Activated T-helper 17 cell treated with anti-CD3 and anti-CD28 coated beads, Interleukin-2, amount 50 U/mL, for 72 hours (primary cell): ENCODE measurements around the gene IZUMO1. TPM values are rescaled to one million over a fixed set of nuclear protein-coding genes. Genes with fewer than 3 reads are reported as not detected.

ENCODE experiments used
- ATAC-seq: fragments of 150-1000 bp; cut with Tn5 transposase; replicated peaks from 2 replicates; pipeline ENCODE4 v1.10.0; 2021; ENCODE audit warnings: mild to moderate bottlenecking, moderate library complexity
- H3K27ac Mint-ChIP-seq: one replicate; pipeline ENCODE4 v1.8.0; 2022; ENCODE audit warnings: mixed read lengths
- H3K27me3 Mint-ChIP-seq: one replicate; pipeline ENCODE4 v1.8.0; 2022; ENCODE audit warnings: mixed read lengths
- H3K36me3 Mint-ChIP-seq: one replicate; pipeline ENCODE4 v1.8.0; 2022; ENCODE audit warnings: low read depth, mild to moderate bottlenecking, mixed read lengths
- H3K4me1 Mint-ChIP-seq: one replicate; pipeline ENCODE4 v1.8.0; 2022; ENCODE audit warnings: mixed read lengths
- H3K4me3 Mint-ChIP-seq: one replicate; pipeline ENCODE4 v1.8.0; 2022; ENCODE audit warnings: mild to moderate bottlenecking, mixed read lengths
- H3K9me3 Mint-ChIP-seq: one replicate; pipeline ENCODE4 v1.8.0; 2022; ENCODE audit warnings: mixed read lengths
- total RNA-seq, 2 donors: library from RNA; stranded (reverse); gene quantifications; one replicate each; pipeline ENCODE4 v1.2.3, GENCODE V29; 2022

Gene IZUMO1
- total RNA-seq, 2 donors from 2014 or later: not detected

DNA sequence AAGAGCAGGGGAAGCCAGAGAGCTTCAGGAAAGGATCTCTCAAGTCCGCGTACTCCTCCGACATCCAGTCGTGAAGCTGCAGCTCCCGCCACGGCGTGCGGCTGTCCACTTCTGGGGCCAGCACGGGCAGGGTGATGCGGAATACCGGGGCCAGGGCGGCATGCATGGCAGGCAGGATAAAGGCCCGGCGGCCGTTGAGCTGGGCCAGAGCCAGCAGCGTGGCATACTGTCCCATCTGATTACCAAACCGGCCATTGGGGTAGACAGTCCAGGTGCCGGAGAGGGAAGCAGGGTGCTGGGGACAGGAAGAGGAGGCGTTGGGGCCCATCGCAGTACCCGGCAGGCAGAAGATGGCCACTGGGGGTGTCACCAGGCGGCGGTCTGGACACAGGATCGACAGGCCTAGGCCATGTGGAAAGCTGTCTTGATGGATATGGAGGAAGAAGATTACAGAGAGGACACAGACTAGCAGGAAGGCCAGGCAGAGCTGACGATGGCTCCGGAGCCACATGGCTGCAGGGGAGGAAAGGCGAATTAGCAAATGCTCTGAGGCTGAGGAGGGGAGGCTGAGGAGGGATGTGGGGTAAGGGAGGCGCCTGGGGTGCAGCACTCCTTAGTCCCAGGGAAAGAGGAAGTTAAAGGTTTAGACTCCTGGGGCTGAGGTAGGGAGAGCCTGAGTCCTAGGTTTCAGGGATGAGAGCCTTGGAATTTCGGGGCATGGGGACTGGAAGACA is 4.2 kb upstream of the IZUMO1 start:
- peak overlapping the region; percentile 14 for H3K4me3 Mint-ChIP-seq
- peaks cover 13% of the 10 kb centered on the region for H3K4me1 Mint-ChIP-seq
- ATAC-seq: no peak
- peaks cover 15% of the 10 kb centered on the region for H3K27me3 Mint-ChIP-seq
- no peaks in the 10 kb centered on the region for H3K9me3 Mint-ChIP-seq
- no peaks in the 10 kb centered on the region for H3K36me3 Mint-ChIP-seq
- no peak overlapping the region for H3K27ac Mint-ChIP-seq

DNA sequence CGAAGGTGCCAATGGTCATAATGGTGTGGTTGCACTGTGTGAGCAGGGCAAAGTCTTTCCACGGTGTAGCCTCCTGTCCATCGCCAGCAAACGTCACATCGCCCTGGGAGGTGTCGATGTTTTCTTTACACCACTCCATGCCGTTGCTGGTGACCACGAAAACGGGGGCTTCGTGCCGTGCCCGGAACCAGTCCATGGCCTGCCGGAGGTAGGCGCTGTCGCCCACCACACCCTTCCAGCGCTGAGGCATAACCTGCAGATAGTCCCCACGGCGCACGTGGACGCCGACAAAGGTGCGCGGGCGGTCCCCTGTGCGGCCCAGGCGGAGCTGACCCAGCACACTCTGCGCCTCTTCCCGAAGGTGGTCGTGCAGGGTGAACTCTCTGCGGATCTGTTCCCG is 3.6 kb upstream of the IZUMO1 start:
- Mint-ChIP-seq H3K36me3 (no peaks in the 10 kb centered on the region), H3K4me3 (no peak overlapping the region), H3K9me3 (no peaks in the 10 kb centered on the region), H3K27me3 (peaks cover 15% of the 10 kb centered on the region), H3K4me1 (peaks cover 14% of the 10 kb centered on the region), H3K27ac (no peak overlapping the region)
- ATAC-seq: no peak

DNA sequence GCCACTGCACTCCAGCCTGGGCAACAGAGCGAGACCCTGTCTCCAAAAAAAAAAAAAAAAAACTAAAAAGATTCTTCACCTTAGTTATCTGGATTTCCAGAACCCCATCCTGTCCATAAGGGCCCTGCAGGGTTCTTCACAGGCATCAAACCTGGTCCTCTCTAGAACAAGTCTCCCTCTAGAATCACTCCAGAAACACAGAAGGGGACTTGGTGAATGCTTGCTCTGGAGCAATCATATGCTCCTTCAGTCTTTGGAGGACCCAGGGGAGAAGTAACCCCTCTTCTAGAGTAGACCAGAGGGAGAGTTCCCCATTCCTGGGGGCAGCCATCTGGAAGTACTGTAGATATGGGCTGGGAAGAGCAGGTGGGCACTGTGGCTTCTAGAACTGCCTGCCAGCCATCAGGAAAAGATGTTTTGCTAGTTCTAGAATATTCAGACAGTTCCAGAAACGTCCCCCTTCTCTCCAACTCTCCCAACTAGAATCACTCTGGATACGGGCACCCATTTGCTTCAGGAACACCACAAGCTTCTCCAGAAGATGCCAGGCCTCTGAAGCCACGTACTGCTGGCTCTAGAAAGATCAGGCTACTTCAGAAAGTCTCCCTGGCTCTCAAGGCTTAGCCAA is 3.0 kb upstream of the IZUMO1 start:
- ATAC-seq: no peak
- no peaks in the 10 kb centered on the region for H3K9me3 Mint-ChIP-seq

DNA sequence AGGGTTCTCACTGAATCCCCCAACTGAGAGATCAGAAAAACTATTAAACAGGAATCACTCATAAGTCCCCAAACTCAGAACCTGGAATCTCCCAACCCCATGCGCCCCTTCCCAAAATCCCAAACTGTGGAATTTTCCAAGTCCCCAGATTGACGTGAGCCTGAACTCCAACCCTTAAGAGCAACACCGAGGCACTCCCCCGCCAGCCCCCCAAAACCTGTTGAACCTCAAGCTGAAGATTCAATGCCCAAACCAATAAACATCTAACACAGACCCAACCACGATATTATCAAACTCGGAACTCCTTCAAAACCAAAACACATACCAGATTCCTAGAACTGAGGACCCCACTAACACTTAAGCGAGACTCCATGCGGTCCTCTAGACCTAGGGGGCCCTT is 599 bp downstream of the IZUMO1 start:
- Mint-ChIP-seq H3K27ac (no peak overlapping the region), H3K27me3 (peaks cover 5% of the 10 kb centered on the region), H3K4me3 (peak overlapping the region; percentile 57), H3K36me3 (no peaks in the 10 kb centered on the region), H3K9me3 (no peaks in the 10 kb centered on the region), H3K4me1 (peaks cover 6% of the 10 kb centered on the region)
- ATAC-seq: no peak

More for the DNA sequence above, 3.0 kb upstream of the IZUMO1 start:
- Mint-ChIP-seq H3K4me1 (peaks cover 14% of the 10 kb centered on the region), H3K36me3 (no peaks in the 10 kb centered on the region), H3K4me3 (no peak overlapping the region), H3K27me3 (peaks cover 15% of the 10 kb centered on the region), H3K27ac (no peak overlapping the region)

DNA sequence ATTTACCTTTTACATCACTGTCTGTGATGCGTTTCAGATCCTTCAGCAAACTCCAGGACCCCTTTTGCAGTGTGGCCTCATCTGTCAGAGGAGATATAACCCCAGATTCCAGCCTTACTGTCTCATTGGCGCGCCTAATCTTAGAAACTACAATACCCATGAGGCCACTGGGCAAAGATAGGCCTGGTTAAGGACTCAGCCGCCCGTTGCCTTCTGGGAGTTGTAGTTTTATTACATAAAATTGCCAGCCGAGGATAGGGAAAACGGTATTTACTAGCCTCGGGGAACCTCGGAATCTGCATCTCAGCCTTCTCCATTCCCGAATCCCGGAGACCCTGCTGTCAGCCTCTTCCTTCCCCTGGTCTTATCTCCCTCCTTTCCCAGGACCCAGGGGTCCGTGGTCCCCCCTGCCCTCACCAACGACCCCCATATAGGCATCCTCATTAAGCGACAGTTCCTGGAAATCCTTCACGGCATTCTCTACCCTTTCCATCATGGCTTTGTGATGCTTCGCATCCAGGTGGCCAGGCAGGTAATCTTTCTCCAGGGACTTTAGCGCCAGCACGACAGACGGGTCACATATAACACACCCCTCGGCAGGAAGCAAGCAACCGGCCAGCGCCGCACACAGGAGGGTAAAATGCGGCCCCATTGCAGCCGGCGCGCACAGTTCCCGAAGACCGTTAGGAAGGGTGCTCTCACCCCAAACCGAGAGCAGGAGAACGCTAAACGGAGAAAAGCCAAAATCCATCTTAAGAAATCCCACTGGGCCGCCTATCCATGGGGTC is 1.3 kb downstream of the IZUMO1 start:
- peak overlapping the region; percentile 57 for H3K4me3 Mint-ChIP-seq
- no peaks in the 10 kb centered on the region for H3K9me3 Mint-ChIP-seq
- H3K4me1 Mint-ChIP-seq: peaks cover 6% of the 10 kb centered on the region
- H3K36me3 Mint-ChIP-seq: no peaks in the 10 kb centered on the region
- no peak overlapping the region for H3K27ac Mint-ChIP-seq
- ATAC-seq: peak; percentile 68
- peaks cover 5% of the 10 kb centered on the region for H3K27me3 Mint-ChIP-seq

DNA sequence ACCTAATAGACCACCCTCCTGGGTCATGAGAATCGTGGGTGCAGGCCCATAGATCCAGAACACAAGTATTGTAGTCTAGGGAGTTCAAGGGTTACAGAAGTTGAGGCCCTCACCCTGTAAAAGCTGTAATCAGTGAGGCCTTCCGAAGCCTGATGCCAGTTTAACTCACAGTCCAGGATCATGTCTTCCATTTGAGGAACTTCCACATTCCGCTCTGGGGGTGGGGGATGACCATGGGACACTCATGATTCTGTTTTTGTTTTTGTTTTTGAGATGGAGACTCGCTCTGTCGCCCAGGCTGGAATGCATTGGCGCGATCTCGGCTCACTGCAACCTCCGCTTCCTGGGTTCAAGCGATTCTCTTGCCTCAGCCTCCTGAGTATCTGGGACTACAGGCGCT is 4.6 kb downstream of the IZUMO1 start:
- Mint-ChIP-seq H3K27me3 (peaks cover 5% of the 10 kb centered on the region), H3K9me3 (no peaks in the 10 kb centered on the region), H3K27ac (no peak overlapping the region), H3K4me3 (no peak overlapping the region), H3K36me3 (no peaks in the 10 kb centered on the region), H3K4me1 (peaks cover 10% of the 10 kb centered on the region)
- ATAC-seq: no peak

DNA sequence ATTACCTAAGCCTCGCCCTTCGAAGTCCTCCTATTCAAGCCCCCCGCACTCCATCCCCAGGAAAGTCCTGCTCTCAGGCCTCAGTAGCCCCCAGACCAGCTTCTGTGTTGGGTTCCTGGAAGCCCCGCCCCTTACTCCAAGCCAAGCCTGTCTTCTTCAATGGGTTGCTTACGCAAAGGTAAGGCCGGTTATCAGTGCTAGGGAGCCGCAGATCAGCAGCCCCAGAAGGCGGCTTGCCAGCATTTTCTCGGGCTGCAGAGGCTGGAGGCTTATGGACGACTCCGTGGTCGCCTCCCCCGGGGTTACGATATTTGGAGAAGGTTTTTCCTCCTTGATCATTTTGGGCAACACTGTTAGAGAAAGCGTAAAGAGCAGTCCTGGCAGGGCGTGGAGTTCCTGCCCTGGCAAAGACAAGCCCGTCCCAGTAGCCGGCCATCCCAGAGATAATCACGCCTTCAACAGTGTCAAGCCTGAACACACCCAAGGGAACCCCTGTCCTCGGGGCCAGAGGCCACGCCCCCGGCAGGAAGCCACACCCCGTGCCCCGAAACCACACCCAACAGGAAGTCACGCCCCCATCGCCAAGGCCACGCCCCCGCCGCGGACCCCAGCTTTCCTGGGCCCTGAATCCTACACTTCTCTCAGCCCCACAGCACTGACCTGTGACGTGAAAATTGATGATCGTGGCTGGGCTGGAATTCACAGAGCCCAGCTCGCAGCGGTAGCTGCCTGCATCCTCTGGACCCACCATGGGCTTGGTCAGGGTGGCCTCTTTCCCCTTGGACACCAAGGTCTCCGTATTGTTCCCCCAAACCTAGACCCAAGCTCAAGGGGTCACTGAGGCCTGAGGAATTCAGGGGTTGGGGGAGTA is 5.3 kb downstream of the IZUMO1 start:
- peaks cover 4% of the 10 kb centered on the region for H3K27me3 Mint-ChIP-seq
- no peak overlapping the region for H3K27ac Mint-ChIP-seq
- no peak overlapping the region for H3K4me3 Mint-ChIP-seq
- H3K4me1 Mint-ChIP-seq: peaks cover 9% of the 10 kb centered on the region
- no peak for ATAC-seq
- H3K36me3 Mint-ChIP-seq: no peaks in the 10 kb centered on the region
- H3K9me3 Mint-ChIP-seq: no peaks in the 10 kb centered on the region

DNA sequence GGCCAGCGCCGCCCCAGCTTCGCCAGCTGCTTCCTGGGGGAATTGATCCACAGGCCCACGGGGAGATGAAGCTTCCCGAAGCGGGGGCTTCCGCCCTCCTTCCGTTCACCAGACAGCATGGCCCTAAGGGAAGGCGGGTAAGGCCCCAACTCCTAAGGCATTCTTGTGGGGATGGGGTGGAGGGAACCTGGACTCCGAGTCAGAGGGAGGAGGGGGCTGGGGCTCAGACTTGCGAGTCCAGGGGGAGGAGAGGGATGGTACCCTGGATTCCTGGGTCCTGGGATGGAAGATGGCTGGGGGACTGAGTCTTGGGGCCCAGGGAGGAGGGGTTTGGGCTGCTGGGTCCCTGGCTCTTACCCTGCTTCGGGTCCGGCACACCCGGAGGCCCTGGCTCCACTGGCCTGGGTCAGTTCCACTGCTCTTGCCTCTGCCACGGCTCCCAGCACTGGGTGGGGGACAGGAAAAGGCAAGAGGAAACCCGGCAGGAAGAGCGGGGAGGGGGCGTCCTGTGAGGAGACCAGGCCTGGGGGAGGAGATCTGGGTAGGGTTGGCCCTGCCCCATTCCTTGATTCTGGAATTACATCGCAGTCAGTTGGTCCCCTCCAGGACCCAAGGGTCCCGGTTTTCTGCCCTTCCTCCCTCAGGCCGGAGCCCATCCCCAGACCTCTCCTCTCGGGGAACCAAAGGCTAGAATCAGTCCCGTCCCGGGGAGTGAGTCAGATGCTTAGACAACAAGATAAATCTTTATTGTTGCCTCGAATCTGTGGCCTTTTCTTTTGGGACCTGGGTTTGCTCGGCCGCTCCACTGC is 6.3 kb downstream of the IZUMO1 start, which contains the start of gene RASIP1:
RASIP1 (minus strand) TSS at position 447 of the 809 bp plus-strand sequence; CDS start at position 119, 328 bp downstream.
- H3K27ac Mint-ChIP-seq: no peak within 1 kb of the TSS
- H3K9me3 Mint-ChIP-seq: no peaks in the 10 kb centered on the region
- no peak for ATAC-seq
- H3K4me1 Mint-ChIP-seq: peaks cover 4% of the 10 kb centered on the region
- no peaks in the 10 kb centered on the region for H3K27me3 Mint-ChIP-seq
- peak within 1 kb of the TSS; percentile 13 for H3K4me3 Mint-ChIP-seq
- no peaks in the 10 kb centered on the region for H3K36me3 Mint-ChIP-seq

DNA sequence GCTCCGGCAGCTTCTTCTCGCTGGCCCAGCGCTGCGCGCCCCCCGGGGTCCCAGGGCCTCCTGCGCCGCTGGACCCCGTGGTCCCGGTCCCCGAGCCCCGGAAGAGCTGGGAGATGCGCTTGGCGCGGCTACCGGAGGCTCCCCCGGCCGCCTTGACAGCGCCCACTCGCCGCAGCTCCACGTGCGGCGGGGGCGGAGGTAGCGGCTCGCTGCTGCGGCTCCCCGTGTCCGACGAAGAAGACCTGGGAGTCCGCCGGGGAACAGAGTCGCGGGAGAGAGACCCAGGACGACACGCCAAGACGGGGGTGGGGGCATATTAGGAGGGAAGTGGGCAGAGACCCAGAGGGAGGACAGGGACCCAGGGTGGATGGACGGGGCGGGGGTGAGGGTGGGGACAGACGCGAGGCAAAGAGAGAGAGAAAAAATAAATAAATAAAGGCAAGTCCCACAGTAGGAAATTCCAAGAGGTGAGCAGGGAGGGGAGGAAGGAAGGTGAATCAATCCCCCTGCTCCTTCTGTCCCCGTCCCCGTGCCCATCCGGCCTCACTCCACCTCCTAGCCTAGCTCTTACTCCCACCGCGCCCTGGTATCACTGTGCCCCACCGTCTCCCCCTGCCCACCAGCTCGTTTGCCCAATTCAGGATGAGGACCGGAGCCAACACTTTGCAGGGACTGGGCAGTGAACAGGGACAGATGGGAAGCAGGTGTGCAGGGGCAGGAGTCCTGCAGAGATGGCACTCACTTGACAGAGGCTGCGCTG is 7.1 kb downstream of the IZUMO1 start:
- Mint-ChIP-seq H3K4me3 (peak overlapping the region; percentile 13), H3K4me1 (peaks cover 4% of the 10 kb centered on the region)

DNA sequence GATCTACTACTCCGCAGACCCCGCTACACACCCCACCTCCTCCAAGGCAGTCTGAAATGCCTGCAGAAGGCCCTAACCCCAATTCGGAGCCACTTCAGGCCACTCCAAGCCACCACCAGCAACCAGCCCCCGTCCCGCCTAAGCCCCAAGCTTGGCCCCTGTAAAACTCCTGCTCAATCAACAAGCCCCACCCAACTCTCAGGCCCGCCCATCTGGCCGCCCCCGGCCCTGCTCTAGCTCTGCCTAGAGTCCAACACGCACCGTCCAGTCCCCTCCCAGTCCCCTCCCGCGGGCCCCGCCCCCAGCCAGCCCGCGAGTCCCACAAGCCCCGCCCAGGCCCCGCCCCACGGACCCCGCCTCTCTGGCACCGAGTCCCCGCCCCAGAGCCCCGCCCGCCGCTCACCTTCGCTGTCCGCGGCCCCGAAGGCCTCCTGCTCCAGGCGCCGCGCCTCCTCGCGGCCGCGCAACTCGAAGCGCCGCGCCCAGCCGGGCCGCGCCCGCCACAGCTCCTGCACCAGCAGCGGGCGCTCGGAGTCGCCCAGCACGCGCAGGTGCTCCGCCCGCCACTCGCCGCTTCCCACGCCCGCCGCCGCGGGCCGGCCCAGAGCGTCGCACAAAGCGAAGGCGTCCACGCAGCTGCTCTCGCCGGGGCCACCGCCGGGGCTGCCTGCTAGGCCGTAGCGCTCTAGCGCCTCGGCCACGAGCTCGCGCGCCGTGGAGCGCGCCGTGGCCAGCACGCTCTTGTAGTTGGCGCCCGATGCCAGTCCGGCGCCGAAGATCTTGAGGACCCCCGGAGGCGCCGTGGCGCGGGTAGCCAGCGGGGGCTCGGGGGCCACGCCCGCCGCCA is 7.9 kb downstream of the IZUMO1 start:
- ATAC-seq: peak; percentile 95
- no peak overlapping the region for H3K27ac Mint-ChIP-seq

More for the DNA sequence above, 7.1 kb downstream of the IZUMO1 start:
- no peaks in the 10 kb centered on the region for H3K36me3 Mint-ChIP-seq
- no peaks in the 10 kb centered on the region for H3K9me3 Mint-ChIP-seq
- ATAC-seq: no peak
- no peak overlapping the region for H3K27ac Mint-ChIP-seq
- no peaks in the 10 kb centered on the region for H3K27me3 Mint-ChIP-seq

DNA sequence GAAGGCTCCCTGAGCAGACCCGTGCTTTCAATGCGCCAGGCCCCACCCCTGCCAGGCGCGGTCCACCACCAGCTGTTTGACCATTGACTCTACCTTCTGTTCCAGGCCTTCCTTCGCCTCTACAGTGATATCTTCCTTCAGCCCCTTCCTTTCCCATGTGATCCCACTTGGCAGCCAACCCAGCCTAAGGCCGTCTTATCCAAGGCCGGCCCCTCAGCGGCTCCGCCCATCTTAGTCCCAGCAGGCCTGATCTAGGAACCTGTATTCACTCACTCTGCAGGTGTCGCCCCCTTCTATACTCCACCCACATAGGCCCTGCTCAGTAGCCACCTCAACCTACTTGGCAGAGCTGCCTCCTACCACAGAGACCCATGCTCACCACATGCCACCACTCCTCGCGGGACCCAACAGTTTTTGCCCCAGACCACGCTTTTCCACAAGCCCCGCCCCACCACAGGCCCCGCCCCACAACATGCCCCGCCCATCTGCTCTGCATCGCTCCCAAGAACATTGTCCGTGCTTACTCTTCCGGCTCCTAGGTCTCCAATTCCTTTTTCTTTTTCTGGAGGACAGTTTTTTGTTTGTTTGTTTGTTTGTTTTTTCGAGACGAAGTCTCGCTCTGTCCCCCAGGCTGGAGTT is 9.2 kb downstream of the IZUMO1 start:
- ATAC-seq: no peak
- Mint-ChIP-seq H3K27ac (no peak overlapping the region), H3K4me1 (peaks cover 4% of the 10 kb centered on the region), H3K4me3 (peak overlapping the region; percentile 75), H3K27me3 (no peaks in the 10 kb centered on the region), H3K9me3 (no peaks in the 10 kb centered on the region), H3K36me3 (no peaks in the 10 kb centered on the region)

More for the DNA sequence above, 7.9 kb downstream of the IZUMO1 start:
- Mint-ChIP-seq H3K4me1 (peaks cover 4% of the 10 kb centered on the region), H3K9me3 (no peaks in the 10 kb centered on the region), H3K4me3 (peak overlapping the region; percentile 75), H3K27me3 (no peaks in the 10 kb centered on the region), H3K36me3 (no peaks in the 10 kb centered on the region)
